GM19238 (cell line): ENCODE results near the gene FLNB.

Source experiments
- DNase-seq: peaks from one replicate; pipeline ENCODE4 v3.0.0; 2011; ENCODE audit warnings: low spot score; ENCODE audit not compliant: insufficient read length

The FLNB gene

DNA sequence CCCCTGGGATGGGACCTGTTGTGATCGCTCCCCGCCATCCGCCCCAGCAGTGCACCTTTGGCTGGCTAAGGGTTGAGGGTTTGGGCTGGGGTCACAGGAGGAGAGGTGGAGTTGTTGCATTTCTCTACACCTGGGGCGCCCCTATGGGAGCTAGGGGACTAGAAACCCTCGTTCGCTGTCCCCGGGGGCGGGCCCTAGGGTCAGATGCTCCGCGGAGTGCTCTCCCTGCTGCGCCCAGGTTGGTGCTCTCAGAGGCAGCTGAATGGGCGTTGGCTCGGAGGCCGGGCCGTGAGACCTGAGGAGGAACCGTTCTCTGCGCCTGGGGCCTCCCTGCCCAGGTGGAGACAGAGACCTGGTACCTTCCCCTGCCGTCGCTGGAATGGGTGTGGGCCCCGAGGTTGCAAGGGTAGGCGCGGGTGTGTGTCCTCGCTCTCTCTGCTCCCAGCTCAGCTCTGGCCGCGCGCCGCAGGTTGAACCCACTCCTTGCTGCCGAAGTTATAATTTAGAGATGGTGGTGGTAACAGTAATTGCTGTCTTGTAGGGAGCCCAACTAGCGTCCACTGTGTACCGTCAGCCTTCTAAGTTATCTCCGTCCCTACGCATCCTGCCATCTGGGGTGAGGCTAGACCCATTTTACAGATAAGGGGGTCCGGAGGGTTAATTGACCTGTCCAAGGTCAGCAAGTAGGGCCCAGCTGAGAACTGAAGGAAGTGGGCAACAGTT, 965 bp downstream of the FLNB start:
- DNase-seq: peak; percentile 48

GRCh38 chr3:58009749-58010535, 1.7 kb downstream of the FLNB start:
- no peak for DNase-seq

GRCh38 chr3:58010562-58010961, 2.3 kb downstream of the FLNB start:
- no peak for DNase-seq

DNA sequence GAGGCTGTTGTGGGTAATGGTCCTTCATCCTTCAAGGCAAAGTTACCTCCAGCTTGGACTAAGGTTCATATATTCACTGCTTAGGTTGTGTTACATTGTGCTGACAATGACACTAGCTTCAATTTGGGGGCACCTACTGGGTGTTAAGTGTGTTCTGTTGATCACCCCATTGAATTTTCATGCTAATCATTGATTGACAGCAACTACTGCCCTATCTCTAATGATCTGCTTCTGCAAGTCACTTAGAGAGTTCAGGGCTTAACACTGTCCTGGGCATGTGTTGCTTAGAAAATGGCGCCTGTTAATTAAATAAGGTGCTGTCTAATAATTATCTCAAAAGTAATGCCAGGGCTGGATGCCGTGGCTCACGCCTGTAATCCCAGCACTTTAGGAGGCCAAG, 3.4 kb downstream of the FLNB start:
- DNase-seq: no peak

DNA sequence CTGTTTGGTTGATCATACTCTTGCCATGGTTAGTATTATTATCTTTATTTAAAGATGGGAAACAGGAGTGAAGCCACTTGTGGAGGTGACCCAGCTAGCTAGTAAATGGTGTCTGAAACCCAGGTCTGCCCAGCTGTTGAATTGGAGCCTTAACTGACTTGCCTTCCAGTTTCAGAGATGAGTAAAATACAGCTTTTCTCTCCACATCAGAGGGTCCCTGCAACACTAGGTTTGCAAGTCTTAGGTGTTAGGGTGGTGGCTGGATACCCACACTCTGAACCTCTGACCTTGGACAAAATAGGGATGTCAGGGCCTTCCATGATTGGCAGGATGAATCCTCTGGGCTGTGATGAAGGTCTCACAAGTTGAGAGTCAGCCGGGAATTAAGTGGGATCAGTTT, 4.1 kb downstream of the FLNB start:
- DNase-seq: no peak

DNA sequence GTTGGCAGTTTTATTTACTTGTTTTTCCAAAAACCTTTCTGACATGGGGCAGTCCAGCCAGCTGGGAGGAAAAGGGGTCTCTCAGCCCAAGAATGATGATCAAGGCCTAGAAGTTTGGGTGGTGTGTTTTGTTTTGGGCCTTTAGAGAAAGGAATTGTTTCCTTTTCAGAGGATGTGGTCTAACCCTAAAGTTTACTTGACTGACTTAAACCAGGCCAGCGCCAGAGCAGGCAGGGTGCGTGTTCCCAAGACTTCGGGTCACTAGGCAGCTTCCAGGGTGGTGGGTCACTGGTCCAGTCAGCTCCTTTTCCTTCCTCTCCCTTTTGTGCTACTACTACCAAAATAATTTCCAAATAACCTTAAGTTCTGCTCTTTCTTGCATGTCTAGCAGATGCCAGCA, 4.9 kb downstream of the FLNB start:
- DNase-seq: no peak

DNA sequence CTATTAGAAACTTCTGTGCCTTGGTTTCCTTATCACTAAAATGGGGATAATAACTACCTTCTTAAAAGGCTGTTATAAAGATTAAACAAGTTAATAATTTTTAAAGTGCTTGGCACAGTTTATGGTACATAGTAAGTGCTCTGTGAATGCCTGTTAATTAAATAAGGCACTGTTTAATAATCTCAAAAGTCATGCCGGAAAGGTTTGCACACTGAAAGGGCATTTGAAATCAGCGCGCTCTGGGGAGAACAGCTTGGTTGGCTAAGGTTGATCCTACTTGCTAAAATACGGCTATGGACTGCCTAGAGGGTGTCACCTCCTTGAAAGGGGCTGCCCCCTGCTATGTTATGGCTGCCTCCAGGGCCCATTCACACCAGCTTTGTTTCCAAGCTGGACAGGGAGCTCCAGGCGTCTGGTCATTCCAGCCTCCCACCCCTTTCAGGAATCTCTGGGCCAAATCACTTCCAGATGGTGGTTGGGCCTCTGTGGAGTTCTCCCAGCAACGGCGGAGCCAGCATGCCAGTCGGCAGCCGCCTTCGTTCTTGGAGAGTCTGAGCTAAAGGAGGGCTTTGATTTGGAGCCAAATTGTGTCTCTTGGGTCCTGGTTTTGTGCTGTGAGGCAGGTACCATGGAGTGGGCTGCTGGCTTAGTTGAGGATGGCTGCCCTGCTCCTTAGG, 5.9 kb downstream of the FLNB start:
- DNase-seq: no peak

- DNase-seq: no peak
Observed at GRCh38 chr3:58015520-58015915, 7.3 kb downstream of the FLNB start.

DNA sequence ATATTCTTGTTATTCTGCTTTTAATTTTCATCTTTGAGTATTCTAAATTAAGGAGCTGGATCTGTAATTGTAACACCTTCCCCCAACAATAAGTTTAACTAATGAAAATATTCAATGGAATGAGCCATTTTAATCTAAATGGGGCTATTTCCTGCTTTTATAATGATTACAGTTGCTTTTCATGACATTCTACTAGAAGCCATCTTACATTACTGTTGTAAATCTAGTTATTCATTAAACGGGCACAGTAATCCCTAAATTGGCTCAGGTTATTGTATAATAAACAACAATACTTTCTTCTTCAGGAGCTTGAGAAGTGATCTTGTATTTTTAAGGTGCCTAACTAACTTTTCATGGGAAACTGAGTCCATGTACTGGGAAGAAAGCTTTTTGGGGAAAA, 8.5 kb downstream of the FLNB start:
- DNase-seq: no peak

GRCh38 chr3:58018892-58019742, 10.9 kb downstream of the FLNB start:
- no peak for DNase-seq

DNA sequence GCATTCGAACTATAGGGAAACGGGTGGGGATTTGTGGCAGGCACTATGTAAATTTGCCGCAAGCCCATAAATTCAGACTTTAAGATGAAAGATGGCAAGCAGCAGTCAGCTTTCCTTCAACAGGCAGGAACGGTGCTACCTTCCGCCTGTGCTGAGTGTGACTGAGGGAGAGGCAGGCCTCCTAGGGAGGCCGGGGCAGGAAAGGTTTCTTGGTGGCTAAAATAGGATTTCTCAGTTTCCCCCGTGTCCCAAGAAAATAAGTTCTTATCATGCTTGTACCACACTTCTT, 12.5 kb downstream of the FLNB start:
- no peak for DNase-seq

GRCh38 chr3:58021072-58021959, 13.1 kb downstream of the FLNB start:
- no peak for DNase-seq

DNA sequence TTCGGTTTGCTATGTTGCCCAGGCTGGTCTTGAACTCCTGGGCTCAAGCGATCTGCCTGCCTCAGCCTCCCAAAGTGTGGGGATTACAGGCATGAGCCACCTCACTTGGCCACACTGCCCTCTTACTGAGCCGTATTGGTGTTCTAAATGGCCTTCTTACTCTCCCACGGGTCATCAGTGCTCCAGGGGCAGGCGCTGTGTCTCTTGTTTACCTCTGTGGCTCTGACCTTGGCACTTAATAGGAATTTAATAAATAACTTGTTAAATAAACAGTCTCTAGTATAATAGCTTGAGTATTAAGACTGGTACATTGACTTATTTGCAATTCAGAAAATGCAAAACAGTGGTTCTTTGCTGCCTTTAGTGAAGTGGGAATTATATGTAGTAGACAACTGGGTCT, 13.7 kb downstream of the FLNB start:
- no peak for DNase-seq

DNA sequence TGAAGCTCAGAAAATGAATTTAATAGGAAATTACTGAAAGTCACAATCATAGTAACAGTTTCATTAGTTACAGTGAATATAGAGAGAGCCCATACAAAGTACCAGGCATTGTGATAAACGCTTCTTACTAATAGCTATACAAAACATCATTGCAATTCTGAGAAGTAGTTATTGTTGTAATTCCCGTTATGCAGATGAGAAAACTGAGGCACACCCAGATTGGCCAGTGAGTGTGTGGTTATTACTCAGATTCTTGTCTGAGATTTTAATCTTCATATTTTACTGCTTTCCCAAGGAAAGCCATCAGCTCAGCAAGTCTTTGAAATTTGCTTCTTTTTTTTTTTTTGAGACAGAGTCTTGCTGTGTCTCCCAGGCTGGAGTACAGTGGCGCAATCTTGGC, 14.3 kb downstream of the FLNB start:
- DNase-seq: no peak

DNA sequence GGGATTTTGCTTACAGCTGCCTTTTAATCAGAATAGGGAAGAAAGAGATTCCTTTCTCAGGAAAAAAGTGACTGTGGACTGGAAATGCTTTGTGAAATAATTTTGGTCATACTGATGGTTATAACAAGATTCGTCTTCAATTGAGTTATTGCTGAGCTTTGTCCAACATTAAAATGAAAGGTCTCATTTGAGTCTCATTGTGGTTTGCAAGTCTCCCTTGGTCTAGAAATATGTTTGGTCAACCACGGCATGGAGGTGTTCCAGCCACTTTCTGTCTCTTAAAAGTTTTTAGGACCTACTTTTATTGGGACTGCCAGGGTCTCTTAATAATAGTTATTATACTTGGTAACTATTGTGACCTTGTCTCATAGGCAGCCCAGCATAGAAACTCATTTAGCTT, 15.3 kb downstream of the FLNB start:
- no peak for DNase-seq

GRCh38 chr3:58025406-58025805, 17.2 kb downstream of the FLNB start:
- no peak for DNase-seq

DNA sequence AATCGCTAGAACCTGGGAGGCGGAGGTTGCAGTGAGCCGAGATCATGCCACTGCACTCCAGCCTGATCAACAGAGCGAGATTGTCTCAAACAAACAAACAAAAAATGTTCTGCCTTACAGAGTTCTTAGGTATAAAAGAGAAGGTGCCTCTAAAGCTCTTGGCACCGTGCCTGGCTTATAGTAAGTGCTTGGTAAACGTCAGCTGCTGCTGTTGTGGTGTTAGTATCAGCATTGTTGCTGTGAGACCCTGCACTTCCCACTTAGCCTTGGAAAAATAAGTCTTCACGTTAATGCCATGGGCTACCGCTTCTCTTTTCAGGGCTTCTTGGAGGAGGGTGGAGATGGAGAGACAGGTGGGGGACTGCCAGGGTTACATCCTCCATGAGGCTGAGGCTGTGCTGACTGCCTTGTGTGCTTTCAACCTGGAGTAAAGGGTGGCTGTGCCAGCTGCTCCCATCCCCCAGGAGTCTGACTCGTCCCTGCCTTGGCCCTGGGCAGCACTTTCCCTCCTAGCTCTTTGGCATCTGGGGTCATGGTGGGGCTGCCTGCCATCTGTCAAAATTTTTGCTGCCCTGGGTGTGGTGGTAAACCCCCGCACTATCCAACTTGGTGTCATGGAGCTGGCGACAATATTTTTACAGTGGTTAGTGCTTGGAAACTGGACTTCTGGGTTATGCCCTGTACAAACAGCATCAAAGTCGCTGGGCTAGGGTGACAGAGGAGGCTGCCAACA, 17.8 kb downstream of the FLNB start:
- DNase-seq: no peak

DNA sequence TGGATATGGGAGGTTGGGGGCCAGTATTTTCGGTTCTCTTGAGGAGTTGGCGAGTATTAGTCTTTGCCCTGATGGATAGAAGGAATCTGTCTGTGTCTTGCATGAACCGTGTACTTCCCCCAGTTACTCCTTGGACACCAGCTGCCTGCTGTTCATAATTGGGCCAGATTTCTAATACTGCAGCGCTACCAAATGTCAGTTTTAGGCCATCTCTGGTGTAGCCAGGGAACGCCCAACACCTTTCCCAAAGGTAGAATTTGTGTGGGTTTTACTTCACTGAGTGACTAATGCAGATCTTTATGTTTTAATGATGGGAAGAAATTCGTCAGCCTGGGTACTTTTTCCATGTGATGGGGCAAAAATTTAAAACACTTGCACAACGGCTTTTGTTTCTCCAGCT, 18.4 kb downstream of the FLNB start:
- no peak for DNase-seq

GRCh38 chr3:58027704-58028317, 19.6 kb downstream of the FLNB start:
- DNase-seq: no peak

GRCh38 chr3:58028902-58029301, 20.7 kb downstream of the FLNB start:
- no peak for DNase-seq
